ENCODE measurements around the gene STXBP6. TPM values are rescaled to one million over a fixed set of nuclear protein-coding genes. Genes with fewer than 3 reads are reported as not detected.

Gene STXBP6
- total and polyA plus RNA-seq, 8 donors, result 9.9 to 28.5 (median 23.2) TPM

DNA sequence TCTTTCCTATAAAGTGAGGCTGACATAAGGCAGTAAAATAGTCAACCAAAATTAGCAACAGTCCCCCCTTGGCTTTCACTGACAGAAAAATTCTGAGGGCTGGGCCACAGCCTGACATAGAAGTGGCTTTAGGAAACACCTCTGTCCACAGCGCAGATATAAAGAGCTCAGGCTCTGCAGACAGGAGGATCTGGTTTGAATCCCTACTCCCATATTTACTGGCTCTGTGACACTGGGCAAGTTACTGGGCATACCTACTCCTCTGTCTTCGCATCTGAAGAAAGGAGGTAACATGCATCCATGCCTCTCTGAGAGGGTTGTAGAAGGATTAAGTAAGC lies 95.3 kb downstream of the STXBP6 start:
- FAIRE-seq (no peak), DNase-seq (no peak)
- TF ChIP-seq, protein P1, sequence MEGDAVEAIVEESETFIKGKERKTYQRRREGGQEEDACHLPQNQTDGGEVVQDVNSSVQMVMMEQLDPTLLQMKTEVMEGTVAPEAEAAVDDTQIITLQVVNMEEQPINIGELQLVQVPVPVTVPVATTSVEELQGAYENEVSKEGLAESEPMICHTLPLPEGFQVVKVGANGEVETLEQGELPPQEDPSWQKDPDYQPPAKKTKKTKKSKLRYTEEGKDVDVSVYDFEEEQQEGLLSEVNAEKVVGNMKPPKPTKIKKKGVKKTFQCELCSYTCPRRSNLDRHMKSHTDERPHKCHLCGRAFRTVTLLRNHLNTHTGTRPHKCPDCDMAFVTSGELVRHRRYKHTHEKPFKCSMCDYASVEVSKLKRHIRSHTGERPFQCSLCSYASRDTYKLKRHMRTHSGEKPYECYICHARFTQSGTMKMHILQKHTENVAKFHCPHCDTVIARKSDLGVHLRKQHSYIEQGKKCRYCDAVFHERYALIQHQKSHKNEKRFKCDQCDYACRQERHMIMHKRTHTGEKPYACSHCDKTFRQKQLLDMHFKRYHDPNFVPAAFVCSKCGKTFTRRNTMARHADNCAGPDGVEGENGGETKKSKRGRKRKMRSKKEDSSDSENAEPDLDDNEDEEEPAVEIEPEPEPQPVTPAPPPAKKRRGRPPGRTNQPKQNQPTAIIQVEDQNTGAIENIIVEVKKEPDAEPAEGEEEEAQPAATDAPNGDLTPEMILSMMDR (IDR thresholded peaks at IDR 0.05), result no peak

DNA sequence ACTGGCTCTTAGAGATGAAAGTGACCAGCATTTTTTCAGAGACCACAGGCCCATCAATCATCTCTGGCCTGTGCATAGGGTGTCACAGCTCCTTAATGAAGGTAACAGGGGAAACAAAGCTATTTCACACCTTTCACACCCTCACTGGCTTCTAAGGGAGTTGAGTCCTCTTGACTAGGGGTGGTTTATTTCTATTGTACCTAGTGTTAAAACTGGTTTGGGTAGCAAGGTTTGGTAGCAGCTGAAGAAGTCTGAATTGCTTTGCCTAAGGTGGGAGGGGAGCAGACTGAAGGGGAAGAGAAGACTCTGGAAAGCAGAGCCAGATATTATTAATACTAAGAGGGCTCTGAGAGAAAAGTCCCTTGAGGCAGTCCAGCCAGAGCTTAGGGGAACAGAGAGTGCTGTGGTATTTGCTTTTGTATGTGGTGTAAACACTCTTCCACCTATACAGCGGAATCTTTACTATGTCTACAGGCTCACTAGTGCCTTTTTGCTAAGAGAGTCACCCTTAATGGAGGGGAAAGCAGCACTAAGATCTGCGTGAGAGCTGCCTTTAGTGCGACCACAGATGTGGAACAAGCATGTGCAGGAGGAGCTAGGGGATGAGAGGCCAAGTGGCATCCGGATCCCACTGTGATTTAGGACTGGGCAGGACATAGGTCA lies 95.8 kb downstream of the STXBP6 start:
- TF ChIP-seq, protein P1 (IDR thresholded peaks at IDR 0.05), result no peak
- no peaks in the 10 kb centered on the region for H3K9me3 ChIP-seq
- no peak overlapping the region for H3K27ac ChIP-seq
- intact Hi-C loops (cut with DNase I), result no loop called here
- WGBS, 2 donors, result 91 to 94% methylated on average over 4 of the region's 4 CpGs
- H3K36me3 ChIP-seq, result no peaks in the 10 kb centered on the region
- DNase-seq, result no peak
- no peak for FAIRE-seq
- H3K27me3 ChIP-seq, result no peaks in the 10 kb centered on the region
- no peak for ATAC-seq
- H3K4me1 ChIP-seq, result peaks cover 2 to 9% (median 3%) of the 10 kb centered on the region in 3 donors
- H3K4me3 ChIP-seq, result no peak overlapping the region

More for the DNA sequence above, 95.3 kb downstream of the STXBP6 start:
- Histone ChIP-seq H3K4me1 (peaks cover 7 to 14% (median 8%) of the 10 kb centered on the region in 3 donors), H3K27ac (no peak overlapping the region), H3K36me3 (no peaks in the 10 kb centered on the region), H3K4me3 (no peak overlapping the region), H3K27me3 (no peaks in the 10 kb centered on the region), H3K9me3 (no peaks in the 10 kb centered on the region)
- ATAC-seq, result no peak
- intact Hi-C loops (cut with DNase I), result no loop called here
- 97 to 98% methylated on average over 2 of the region's 2 CpGs for WGBS, 2 donors

DNA sequence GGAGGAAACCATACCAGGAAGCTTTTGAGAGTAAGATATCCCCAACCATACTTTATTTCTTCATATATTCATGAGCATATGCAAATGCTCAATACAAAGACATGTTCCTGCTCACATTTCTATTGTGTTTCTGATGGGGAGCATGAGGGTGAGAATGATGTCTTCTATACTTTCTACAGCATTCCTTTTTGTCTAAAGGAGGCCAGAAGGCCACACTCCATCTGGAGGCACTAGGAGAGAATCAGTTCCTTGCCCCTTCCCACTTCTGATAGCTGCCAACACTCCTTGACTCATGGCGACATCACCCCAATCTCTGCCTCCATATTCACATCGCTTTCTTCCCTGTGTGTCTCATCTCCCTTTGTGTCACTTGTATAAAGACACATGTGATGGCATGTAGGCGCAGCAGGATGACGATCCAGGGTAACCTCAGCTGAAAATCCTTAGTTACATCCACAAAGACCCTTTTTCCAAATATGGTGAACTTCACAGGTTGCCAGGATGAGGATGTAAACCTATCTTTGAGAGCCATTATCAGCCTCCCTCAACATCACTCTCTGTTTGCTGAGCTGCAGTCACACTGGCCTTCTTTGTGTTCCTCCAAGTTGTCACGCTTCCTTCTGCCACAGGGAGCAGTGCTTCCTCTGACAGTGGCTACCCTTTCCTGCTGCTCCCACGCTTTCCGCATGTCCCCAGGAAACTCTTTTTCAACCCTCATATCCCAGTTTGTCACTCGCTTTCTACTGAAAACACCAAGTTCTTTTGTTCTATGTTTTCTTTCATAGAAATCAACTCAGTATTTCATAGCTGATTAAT lies 96.9 kb downstream of the STXBP6 start:
- DNase-seq, result no peak
- TF ChIP-seq, protein P1 (IDR thresholded peaks at IDR 0.05), result no peak
- Histone ChIP-seq H3K27me3 (no peaks in the 10 kb centered on the region), H3K27ac (no peak overlapping the region), H3K36me3 (no peaks in the 10 kb centered on the region), H3K4me1 (no peaks in the 10 kb centered on the region), H3K4me3 (no peak overlapping the region), H3K9me3 (no peaks in the 10 kb centered on the region)
- FAIRE-seq, result no peak
- intact Hi-C loops (cut with DNase I), result no loop called here
- whole genome bisulfite sequencing, 2 donors, result 94 to 96% methylated on average over 8 of the region's 8 CpGs
- ATAC-seq, result peak in 2 of 4 donors; percentile 51 to 54

DNA sequence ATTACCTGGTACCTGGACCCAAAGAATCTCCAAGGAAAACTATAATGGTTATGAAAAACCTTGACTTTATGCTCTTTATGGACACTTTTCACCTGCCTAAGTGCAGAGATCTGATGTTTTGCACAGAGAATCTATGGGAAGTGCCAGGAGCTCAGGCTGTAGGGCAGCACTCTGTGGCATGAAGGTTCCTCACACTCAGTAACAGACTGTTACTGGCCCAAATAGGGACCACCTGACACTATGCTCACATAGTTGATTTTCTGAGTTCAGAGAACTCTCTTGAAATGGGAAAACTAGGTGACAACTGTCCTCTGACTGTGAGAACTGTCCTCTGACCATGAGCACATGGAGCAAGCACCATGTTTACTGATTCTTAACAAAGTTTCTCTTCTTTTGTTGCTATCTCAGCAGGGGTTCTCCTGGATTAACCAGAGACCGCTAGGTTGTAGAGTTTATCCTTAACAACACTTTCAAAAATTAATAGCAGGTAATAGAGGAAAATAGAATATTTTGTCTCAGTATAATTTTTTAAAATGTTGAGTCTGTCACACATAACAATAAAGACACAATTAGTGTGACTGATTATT lies 101.6 kb downstream of the STXBP6 start:
- no peak for FAIRE-seq
- Histone ChIP-seq H3K4me3 (no peak overlapping the region), H3K27ac (no peak overlapping the region), H3K36me3 (no peaks in the 10 kb centered on the region), H3K4me1 (peaks cover 0 to 9% (median 5%) of the 10 kb centered on the region in 3 donors), H3K9me3 (no peaks in the 10 kb centered on the region), H3K27me3 (no peaks in the 10 kb centered on the region)
- intact Hi-C loops (cut with DNase I), result no loop called here
- TF ChIP-seq, protein P1 (IDR thresholded peaks at IDR 0.05), result no peak
- WGBS, 2 donors, result 86 to 89% methylated on average over 1 of the region's 1 CpG
- no peak for ATAC-seq
- no peak for DNase-seq

All from pancreas (tissue), 10 donors.